DMS114 treated with DMSO at 0.1 percent for 48 hours (cell line): Measurements from ENCODE around the gene COL9A3.
A peak's percentile ranks its signal among the peaks of the same experiment; 100 is the strongest.

ENCODE experiments used
- DNase-seq: peaks from one replicate; lab custom pipeline; 2025; ENCODE audit not compliant: unreplicated experiment; lab: John Stamatoyannopoulos, UW

COL9A3 gene

GRCh38 chr20:62796699-62797491 lies 20.0 kb upstream of the COL9A3 start:
- DNase-seq = no peak

- no peak for DNase-seq
Observed at GRCh38 chr20:62797671-62798532, 18.9 kb upstream of the COL9A3 start.

- DNase-seq = no peak
Observed at GRCh38 chr20:62799036-62799435, 17.8 kb upstream of the COL9A3 start.

- DNase-seq = no peak
Observed at GRCh38 chr20:62799459-62799858, 17.4 kb upstream of the COL9A3 start.

GRCh38 chr20:62799873-62800272 lies 17.0 kb upstream of the COL9A3 start:
- DNase-seq = no peak

GRCh38 chr20:62800314-62801259 lies 16.3 kb upstream of the COL9A3 start:
- DNase-seq = no peak

- DNase-seq = no peak
Observed at GRCh38 chr20:62801284-62802010, 15.4 kb upstream of the COL9A3 start.

GRCh38 chr20:62802026-62802712 lies 14.7 kb upstream of the COL9A3 start:
- no peak for DNase-seq

- peak; percentile 30 for DNase-seq
Observed at GRCh38 chr20:62804021-62804626, 12.7 kb upstream of the COL9A3 start.

- no peak for DNase-seq
Observed at GRCh38 chr20:62804627-62805154, 12.2 kb upstream of the COL9A3 start, which contains the start of gene OGFR. TSS of gene OGFR (plus strand) at chr20:62804835. CDS start at chr20:62804860, 25 bp downstream.

- no peak for DNase-seq
Observed at GRCh38 chr20:62805155-62805710, 11.6 kb upstream of the COL9A3 start.

GRCh38 chr20:62805711-62806382 lies 11.0 kb upstream of the COL9A3 start:
- DNase-seq = no peak

- DNase-seq = no peak
Observed at GRCh38 chr20:62806383-62807050, 10.3 kb upstream of the COL9A3 start.

GRCh38 chr20:62807444-62808210 lies 9.2 kb upstream of the COL9A3 start:
- DNase-seq = no peak

- peak; percentile 13 for DNase-seq
Observed at GRCh38 chr20:62808211-62808865, 8.5 kb upstream of the COL9A3 start.
